Fibroblast of the aortic adventitia (primary cell): Measurements from ENCODE around the gene PELI2. TPM values are rescaled to one million over a fixed set of nuclear protein-coding genes. Genes with fewer than 3 reads are reported as not detected.

Source experiments
- DNase-seq: peaks from one replicate; pipeline ENCODE4 v3.0.0-alpha.2; 2010; ENCODE audit warnings: low read depth
- H3K4me3 ChIP-seq: 2 replicates; pipeline ENCODE4 v1.5.1; 2011; ENCODE audit warnings: low read depth, mild to moderate bottlenecking, control low read depth, low read length, moderate library complexity
- total RNA-seq: library from RNA; depleted of rRNA; stranded (reverse); fragments of >200 nt; gene quantifications from 2 replicates; pipeline ENCODE4 v1.2.3, GENCODE V29; 2012; ENCODE audit warnings: low replicate concordance
- TF ChIP-seq, protein P1 (sequence below): IDR thresholded peaks from 2 replicates; pipeline ENCODE4 v1.5.1; 2011; ENCODE audit warnings: mild to moderate bottlenecking, low read length, control low read depth, inconsistent platforms; ENCODE audit not compliant: insufficient read depth

Gene PELI2, protein sequence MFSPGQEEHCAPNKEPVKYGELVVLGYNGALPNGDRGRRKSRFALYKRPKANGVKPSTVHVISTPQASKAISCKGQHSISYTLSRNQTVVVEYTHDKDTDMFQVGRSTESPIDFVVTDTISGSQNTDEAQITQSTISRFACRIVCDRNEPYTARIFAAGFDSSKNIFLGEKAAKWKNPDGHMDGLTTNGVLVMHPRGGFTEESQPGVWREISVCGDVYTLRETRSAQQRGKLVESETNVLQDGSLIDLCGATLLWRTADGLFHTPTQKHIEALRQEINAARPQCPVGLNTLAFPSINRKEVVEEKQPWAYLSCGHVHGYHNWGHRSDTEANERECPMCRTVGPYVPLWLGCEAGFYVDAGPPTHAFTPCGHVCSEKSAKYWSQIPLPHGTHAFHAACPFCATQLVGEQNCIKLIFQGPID
- total RNA-seq: 5.9 and 14.0 TPM in 2 replicates

DNA sequence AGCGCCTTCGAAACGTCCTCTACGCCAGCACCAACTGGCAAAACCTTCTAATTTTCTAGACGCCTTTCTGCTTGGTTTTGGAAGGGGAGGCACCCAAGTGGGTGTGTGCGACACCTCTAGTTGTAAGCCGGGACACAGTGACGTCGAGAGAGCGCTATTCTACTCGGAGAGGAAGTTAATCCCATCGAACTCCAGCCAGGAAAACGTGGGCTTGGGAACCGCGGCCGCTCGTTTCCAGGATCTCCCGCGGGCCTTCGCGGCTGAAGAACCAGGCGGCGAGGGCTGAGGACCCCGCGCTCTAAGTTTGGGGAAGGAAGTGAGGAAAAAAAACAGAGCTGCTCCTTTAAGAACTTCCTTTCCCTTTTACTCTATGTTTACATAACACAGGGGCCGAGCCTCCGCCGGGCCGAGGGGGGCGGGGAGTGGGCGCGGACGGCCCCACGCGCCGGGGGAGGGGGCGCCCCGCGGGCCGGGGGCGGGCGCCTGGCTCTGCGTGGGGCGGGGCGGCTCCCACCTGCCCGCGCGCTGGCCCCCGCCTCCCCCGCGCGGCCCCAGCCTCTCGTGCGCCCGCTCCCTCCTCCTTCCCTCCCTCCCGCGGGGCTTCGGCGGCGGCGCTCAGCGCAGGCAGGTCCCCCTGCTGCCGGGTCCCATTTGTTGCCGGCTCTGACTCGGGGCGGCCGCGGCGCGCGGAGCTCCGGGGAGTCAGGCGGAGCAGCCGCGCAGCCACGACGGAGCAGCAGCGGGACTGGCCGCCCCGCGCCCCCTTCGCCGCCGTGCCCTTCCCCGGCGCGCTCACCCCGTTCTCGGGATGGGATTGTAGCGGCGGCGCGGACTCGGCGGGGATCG lies at the start of gene PELI2:
Gene PELI2, plus strand, starts transcription at position 647 of the 846 bp plus-strand sequence. CDS start 250 bp downstream, outside the sequence.
- H3K4me3 ChIP-seq: peak within 1 kb of the TSS; percentile 80
- peak; percentile 68 for DNase-seq
- TF ChIP-seq, protein P1, sequence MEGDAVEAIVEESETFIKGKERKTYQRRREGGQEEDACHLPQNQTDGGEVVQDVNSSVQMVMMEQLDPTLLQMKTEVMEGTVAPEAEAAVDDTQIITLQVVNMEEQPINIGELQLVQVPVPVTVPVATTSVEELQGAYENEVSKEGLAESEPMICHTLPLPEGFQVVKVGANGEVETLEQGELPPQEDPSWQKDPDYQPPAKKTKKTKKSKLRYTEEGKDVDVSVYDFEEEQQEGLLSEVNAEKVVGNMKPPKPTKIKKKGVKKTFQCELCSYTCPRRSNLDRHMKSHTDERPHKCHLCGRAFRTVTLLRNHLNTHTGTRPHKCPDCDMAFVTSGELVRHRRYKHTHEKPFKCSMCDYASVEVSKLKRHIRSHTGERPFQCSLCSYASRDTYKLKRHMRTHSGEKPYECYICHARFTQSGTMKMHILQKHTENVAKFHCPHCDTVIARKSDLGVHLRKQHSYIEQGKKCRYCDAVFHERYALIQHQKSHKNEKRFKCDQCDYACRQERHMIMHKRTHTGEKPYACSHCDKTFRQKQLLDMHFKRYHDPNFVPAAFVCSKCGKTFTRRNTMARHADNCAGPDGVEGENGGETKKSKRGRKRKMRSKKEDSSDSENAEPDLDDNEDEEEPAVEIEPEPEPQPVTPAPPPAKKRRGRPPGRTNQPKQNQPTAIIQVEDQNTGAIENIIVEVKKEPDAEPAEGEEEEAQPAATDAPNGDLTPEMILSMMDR: peak; percentile 38

DNA sequence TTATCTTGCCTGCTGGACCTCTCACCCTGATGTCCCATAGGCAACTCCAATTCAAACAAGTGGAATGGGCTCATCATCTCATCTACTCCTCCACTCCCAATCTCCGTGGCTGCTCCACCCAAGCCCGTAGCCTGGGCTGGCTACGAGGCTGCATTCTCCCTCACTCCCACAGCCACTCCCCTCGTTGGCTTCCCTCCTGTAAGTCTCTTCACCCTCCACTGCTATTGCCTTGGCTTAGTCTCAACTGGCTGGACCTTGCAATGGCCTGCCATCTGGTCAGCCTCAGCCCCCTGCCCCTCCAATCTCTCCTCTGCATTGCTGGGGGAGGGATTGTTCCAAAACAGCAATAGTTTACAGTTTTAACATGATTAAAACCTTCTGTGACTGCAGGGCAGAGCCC lies 44.4 kb upstream of the PELI2 start:
- no peak overlapping the region for H3K4me3 ChIP-seq
- DNase-seq: no peak
- TF ChIP-seq, protein P1: no peak

DNA sequence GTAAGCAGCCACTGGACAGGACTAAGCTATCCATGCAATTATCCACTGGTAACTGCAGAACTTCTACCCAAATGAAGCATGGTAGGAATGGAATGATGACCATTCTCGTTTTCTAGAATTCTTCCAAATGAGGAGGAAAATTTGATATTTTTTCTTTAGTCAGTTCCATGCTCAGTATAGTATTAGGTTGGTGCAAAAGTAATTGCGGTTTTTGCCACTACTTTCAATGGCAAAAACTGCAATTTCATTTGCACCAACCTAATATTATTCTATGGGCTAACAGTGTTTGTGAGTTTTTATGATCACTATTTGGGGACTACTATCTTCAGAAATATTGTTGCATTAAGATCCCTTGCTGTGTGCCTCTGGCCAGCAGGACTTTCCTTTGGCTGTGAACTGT lies 42.9 kb upstream of the PELI2 start:
- TF ChIP-seq, protein P1: no peak
- DNase-seq: no peak
- no peak overlapping the region for H3K4me3 ChIP-seq

DNA sequence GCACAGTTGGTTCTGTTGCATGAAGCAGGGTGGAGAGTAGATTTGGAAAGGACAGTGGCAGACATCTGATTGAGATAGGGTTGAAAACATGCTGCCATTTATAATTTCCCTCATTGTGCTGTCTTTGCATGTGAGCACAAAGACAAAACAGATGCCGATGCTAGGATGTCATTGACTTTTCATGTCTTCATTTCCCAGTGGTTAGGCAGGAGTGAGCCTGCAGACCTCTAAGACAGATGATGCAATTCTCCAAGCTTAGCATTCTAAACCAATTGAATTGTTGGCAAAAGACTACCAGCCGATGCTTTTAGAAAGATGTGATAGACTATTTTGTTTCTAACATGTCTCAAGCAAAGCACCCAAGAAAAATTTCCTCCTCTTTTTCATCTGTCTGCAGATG lies 37.1 kb upstream of the PELI2 start:
- TF ChIP-seq, protein P1: no peak
- DNase-seq: peak; percentile 4
- no peak overlapping the region for H3K4me3 ChIP-seq

DNA sequence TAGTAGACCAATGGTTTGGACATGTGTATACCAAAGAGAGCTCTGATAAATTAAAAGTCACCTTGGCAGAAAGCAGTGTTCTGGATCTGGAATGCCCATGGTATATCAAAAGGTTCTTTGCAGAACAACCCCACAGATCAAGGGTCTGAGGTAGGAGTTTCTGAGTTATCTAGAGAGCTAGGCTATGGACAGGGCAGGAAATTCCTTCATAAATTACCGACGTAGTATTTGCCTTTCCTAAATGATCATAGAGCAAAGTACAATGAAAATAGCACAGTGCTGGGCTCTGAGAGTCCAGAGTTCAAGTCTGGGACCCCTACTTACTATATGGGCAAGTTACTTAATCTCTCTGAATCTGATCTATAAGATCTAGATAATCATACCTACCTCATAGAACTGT lies 35.3 kb upstream of the PELI2 start:
- TF ChIP-seq, protein P1: no peak
- no peak overlapping the region for H3K4me3 ChIP-seq
- DNase-seq: no peak

DNA sequence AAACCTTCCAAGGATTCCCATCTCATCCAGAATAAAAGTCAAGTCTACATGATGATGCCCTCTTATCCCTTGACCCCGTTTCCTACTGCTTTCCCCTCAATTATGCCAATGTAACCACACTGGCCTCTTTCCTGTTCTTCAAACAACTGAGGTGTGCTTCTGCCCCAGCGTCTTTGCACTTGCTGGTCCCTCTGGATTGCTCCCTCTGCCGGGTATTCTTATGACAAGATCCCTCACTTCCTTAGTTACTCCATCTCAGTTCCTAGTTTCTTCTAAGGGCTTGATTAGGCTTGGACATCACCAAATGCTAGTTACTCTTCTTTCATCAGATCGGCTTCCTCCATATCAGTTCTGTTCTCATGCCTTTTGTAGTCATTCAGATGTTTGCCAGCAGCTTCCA lies 32.7 kb upstream of the PELI2 start:
- TF ChIP-seq, protein P1: no peak
- no peak for DNase-seq
- no peak overlapping the region for H3K4me3 ChIP-seq
